ENCODE measurements around the gene TOM1. TPM values are rescaled to one million over a fixed set of nuclear protein-coding genes. Genes with fewer than 3 reads are reported as not detected.

Gene TOM1
- total and polyA plus RNA-seq, 10 of the 15 experiments (the other 5 are each of a cell fraction or from before 2014, with no cell fraction given): 2.2 to 64.6 (median 40.3) TPM

DNA sequence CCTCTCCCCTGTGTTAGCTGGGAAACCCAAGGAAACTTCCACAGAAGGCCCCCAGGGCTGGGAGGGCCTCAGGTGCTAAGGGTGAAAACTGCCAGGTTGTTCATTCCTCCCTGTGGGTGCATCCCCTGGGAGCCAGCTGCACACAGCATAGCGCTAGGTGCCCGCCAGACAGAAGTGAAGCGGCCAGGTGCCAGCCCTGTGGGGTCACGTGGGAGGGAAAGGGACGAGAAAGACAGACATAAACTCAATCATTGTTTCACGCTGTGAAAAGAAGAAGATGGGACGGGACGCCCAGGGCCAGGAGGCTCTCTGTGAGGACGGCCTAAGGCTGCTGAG is 49.6 kb downstream of the TOM1 start:
- in situ Hi-C loops (cut with MboI): no loop called here
- CTCF ChIA-PET: interaction anchor here (1.0 to 5.2 kb wide), 4 partner anchors 50 to 278 kb away, joined by 4 to 91 read pairs (median 42); partner anchors contain the start of gene TOM1
- peaks cover 0 to 2% of the 10 kb centered on the region in 2 experiments; a peak in 2 of 4 replicates for H3K36me3 ChIP-seq (ENCODE audit: control insufficient read depth in 2 of 2, insufficient read depth in 2 of 2, low read length in 1 of 2)
- peaks cover 42% of the 10 kb centered on the region for H3K4me1 ChIP-seq (ENCODE audit: control insufficient read depth, insufficient read depth, low read length)
- no peak for TF ChIP-seq KDM1A (IDR thresholded peaks at IDR 0.05; ENCODE audit: borderline replicate concordance)
- no peak for TF ChIP-seq BMI1 (IDR thresholded peaks at IDR 0.05; ENCODE audit: borderline replicate concordance)
- TF ChIP-seq, protein P1, sequence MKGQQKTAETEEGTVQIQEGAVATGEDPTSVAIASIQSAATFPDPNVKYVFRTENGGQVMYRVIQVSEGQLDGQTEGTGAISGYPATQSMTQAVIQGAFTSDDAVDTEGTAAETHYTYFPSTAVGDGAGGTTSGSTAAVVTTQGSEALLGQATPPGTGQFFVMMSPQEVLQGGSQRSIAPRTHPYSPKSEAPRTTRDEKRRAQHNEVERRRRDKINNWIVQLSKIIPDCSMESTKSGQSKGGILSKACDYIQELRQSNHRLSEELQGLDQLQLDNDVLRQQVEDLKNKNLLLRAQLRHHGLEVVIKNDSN (IDR thresholded peaks at IDR 0.05; ENCODE audit: borderline replicate concordance, extremely low read length, insufficient read depth, low read depth, low read length): peak; percentile 4
- no peak for TF ChIP-seq ZZZ3 (IDR thresholded peaks at IDR 0.05; ENCODE audit: control insufficient read depth, insufficient read length, low read depth)
- DNase-seq (ENCODE audit: low read depth, low spot score) (no peak), FAIRE-seq (no peak), ATAC-seq (no peak)
- 79% methylated on average over 9 of the region's 9 CpGs for WGBS (ENCODE audit: insufficient coverage, insufficient replicate concordance, low lambda C conversion rate, missing lambda C conversion rate)
- H3K27me3 ChIP-seq (replicated peaks in 1 of 2; ENCODE audit: control insufficient read depth in 2 of 2, insufficient read depth in 2 of 2, low read length in 1 of 2): no peaks in the 10 kb centered on the region
- no peaks in the 10 kb centered on the region for H3K9me3 ChIP-seq (replicated peaks; ENCODE audit: control insufficient read depth, insufficient read depth, low read length)
- no peak overlapping the region for H2AFZ ChIP-seq (ENCODE audit: control insufficient read depth, low read depth, low read length)
- no peak overlapping the region for H3K4me2 ChIP-seq (ENCODE audit: control insufficient read depth, insufficient read depth)
- SMC1A ChIA-PET (ENCODE audit: uncharacterized antibody, unreplicated experiment): interaction anchor here (0.6 to 2.1 kb wide), 3 partner anchors 196 to 226 kb away, joined by 3 to 7 read pairs (median 3); no protein-coding TSS in a partner anchor
- H3K27ac ChIP-seq (ENCODE audit: control insufficient read depth, insufficient read depth): no peak overlapping the region
- POLR2A ChIA-PET: interaction anchor here (0.5 to 2.5 kb wide), 4 partner anchors 9 to 1595 kb away, joined by 3 to 12 read pairs (median 4); no protein-coding TSS in a partner anchor
- H4K20me1 ChIP-seq (ENCODE audit: control insufficient read depth, insufficient read depth): no peaks in the 10 kb centered on the region
- intact Hi-C loops (cut with micrococcal nuclease; ENCODE audit: unreplicated experiment): no loop called here
- RAD21 ChIA-PET (ENCODE audit: unreplicated experiment): interaction anchor here (4.0 kb wide), 1 partner anchor 233 kb away, joined by 30 read pairs; no protein-coding TSS in a partner anchor
- BruUV-seq (replicated peaks): no TSS peak
- H3K4me3 ChIP-seq: no peak overlapping the region
- H3K79me2 ChIP-seq (ENCODE audit: control insufficient read depth, insufficient read depth, low read length): no peaks in the 10 kb centered on the region
- no peak overlapping the region for H3K9ac ChIP-seq (ENCODE audit: control insufficient read depth, insufficient read depth, low read length)

All from GM12878 (cell line).